ENCODE results near the gene ZFP30.

GRCh38 chr19:37593996-37594303, 61.3 kb downstream of the ZFP30 start:
- TF ChIP-seq POLR2AphosphoS5 (IDR thresholded peaks at IDR 0.05; ENCODE audit: borderline replicate concordance, low read depth, low read length) (no peak), EZH2 (IDR thresholded peaks at IDR 0.05) (no peak), FOXP2 (optimal IDR thresholded peaks at IDR 0.05; ENCODE audit: control extremely low read depth, extremely low read length, insufficient read depth) (no peak)
